Measurements from ENCODE around the gene TMEM208. TPM values are rescaled to one million over a fixed set of nuclear protein-coding genes. Genes with fewer than 3 reads are reported as not detected.

Gene TMEM208
- polyA plus RNA-seq, 2 of the 4 experiments (the other 2 are of a cell fraction) = 73.5 to 114 TPM

- TF ChIP-seq HOXA7 (CRISPR knock-in tag; IDR thresholded peaks at IDR 0.05) (no peak), ATOH8 (CRISPR knock-in tag; IDR thresholded peaks at IDR 0.05; ENCODE audit: low read depth) (no peak), BCL3 (IDR thresholded peaks at IDR 0.05) (no peak)
Measured at GRCh38 chr16:67237396-67238277, 10.7 kb downstream of the TMEM208 start (continued).

- no peak overlapping the region for H3K4me2 ChIP-seq
- H3K4me3 ChIP-seq = no peak overlapping the region
- FAIRE-seq = no peak
- H3K4me1 ChIP-seq = peaks cover 33% of the 10 kb centered on the region
- ATAC-seq = no peak
- no peak for DNase-seq (ENCODE audit: low read depth in 1 of 2, low spot score in 1 of 2)
- H3K9me3 ChIP-seq = no peaks in the 10 kb centered on the region
- CTCF ChIA-PET = interaction anchor here (0.6 to 14.1 kb wide), 5 partner anchors 7 to 41 kb away, joined by 3 to 138 read pairs (median 6); partner anchors contain the start of genes FHOD1, PLEKHG4, SLC9A5 and TMEM208
- WGBS (ENCODE audit: missing lambda C conversion rate) = 100% methylated on average over 3 of the region's 3 CpGs
- TF ChIP-seq RFX5 (IDR thresholded peaks at IDR 0.05) (no peak), FOSL2 (IDR thresholded peaks at IDR 0.05) (no peak), FOSL2 (CRISPR knock-in tag; IDR thresholded peaks at IDR 0.05) (no peak), PHF8 (IDR thresholded peaks at IDR 0.05; ENCODE audit: borderline replicate concordance, low read depth) (no peak), NR3C1 (IDR thresholded peaks at IDR 0.05) (no peak), MAX (IDR thresholded peaks at IDR 0.05) (no peak), BCL3 (IDR thresholded peaks at IDR 0.05) (no peak), EHMT2 (IDR thresholded peaks at IDR 0.05; ENCODE audit: low read depth) (no peak), NPAS2 (CRISPR knock-in tag; IDR thresholded peaks at IDR 0.05; ENCODE audit: borderline replicate concordance) (no peak), KDM5A (IDR thresholded peaks at IDR 0.05) (no peak), CHD2 (IDR thresholded peaks at IDR 0.05; ENCODE audit: low read length, partially characterized antibody) (no peak), CEBPB (IDR thresholded peaks at IDR 0.05) (no peak), CBX2 (IDR thresholded peaks at IDR 0.05; ENCODE audit: borderline replicate concordance, low read depth) (no peak), REST (IDR thresholded peaks at IDR 0.05) (no peak)
- H3K27ac ChIP-seq = no peak overlapping the region
- POLR2A ChIA-PET = interaction anchor here (1.0 to 2.4 kb wide), 2 partner anchors 9 to 11 kb away, joined by 3 to 14 read pairs; partner anchors contain the start of genes FHOD1 and TMEM208
Measured at GRCh38 chr16:67238278-67238575, 11.3 kb downstream of the TMEM208 start.

Measured in A549 (cell line).